B cell (primary cell): Measurements from ENCODE around the gene PARD3.

Source experiments
- EZH2 ChIP-seq: IDR thresholded peaks from 2 replicates; pipeline ENCODE4 v1.6.1; 2012; ENCODE audit warnings: borderline replicate concordance, low read depth, mild to moderate bottlenecking, moderate library complexity, low read length; ENCODE audit not compliant: insufficient read depth, poor library complexity, severe bottlenecking
- TF ChIP-seq, protein P1 (sequence below): fragments of 200-600 bp; IDR thresholded peaks from one replicate; pipeline ENCODE4 v1.8.0; 2022; ENCODE audit warnings: antibody characterized with exemption, mild to moderate bottlenecking

- no peak for TF ChIP-seq EZH2
- TF ChIP-seq, protein P1, sequence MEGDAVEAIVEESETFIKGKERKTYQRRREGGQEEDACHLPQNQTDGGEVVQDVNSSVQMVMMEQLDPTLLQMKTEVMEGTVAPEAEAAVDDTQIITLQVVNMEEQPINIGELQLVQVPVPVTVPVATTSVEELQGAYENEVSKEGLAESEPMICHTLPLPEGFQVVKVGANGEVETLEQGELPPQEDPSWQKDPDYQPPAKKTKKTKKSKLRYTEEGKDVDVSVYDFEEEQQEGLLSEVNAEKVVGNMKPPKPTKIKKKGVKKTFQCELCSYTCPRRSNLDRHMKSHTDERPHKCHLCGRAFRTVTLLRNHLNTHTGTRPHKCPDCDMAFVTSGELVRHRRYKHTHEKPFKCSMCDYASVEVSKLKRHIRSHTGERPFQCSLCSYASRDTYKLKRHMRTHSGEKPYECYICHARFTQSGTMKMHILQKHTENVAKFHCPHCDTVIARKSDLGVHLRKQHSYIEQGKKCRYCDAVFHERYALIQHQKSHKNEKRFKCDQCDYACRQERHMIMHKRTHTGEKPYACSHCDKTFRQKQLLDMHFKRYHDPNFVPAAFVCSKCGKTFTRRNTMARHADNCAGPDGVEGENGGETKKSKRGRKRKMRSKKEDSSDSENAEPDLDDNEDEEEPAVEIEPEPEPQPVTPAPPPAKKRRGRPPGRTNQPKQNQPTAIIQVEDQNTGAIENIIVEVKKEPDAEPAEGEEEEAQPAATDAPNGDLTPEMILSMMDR = no peak
These were observed 201.6 kb downstream of the PARD3 start for GRCh38 chr10:34613491-34613890.
